Activated CD8-positive, alpha-beta T cell treated with anti-CD3 and anti-CD28 coated beads, Interleukin-2, amount 10 ng/mL, durations not matched to agents 7 days and 5 days (primary cell): Measurements from ENCODE around the gene ASS1. TPM values are rescaled to one million over a fixed set of nuclear protein-coding genes. Genes with fewer than 3 reads are reported as not detected.

ENCODE experiments used
- ATAC-seq: fragments of 150-1000 bp; cut with Tn5 transposase; one replicate; pipeline ENCODE4 v1.10.0; 2021; ENCODE audit warnings: moderate library complexity
- CTCF ChIA-PET: fragments of 350-600 bp; sonication (Branson Sonifier 250); formaldehyde crosslinking; loops from one replicate; lab custom pipeline; 2021; ENCODE audit warnings: antibody characterized with exemption; lab: Charles Lee
- POLR2A ChIA-PET: fragments of 350-600 bp; sonication (Branson Sonifier 250); formaldehyde crosslinking; loops from one replicate; lab custom pipeline; 2021; ENCODE audit warnings: antibody characterized with exemption; lab: Charles Lee
- DNase-seq: peaks from one replicate; pipeline ENCODE4 v3.0.0-alpha.2; 2020
- H3K27ac Mint-ChIP-seq: one replicate; pipeline ENCODE4 v1.8.0; 2021; ENCODE audit warnings: mild to moderate bottlenecking, mixed read lengths
- H3K27me3 Mint-ChIP-seq: one replicate; pipeline ENCODE4 v1.8.0; 2021; ENCODE audit warnings: low read depth, mixed read lengths
- H3K36me3 Mint-ChIP-seq: one replicate; pipeline ENCODE4 v1.8.0; 2021; ENCODE audit warnings: low read depth, mixed read lengths
- H3K4me1 Mint-ChIP-seq: one replicate; pipeline ENCODE4 v1.8.0; 2021; ENCODE audit warnings: low read depth, mixed read lengths
- H3K4me3 Mint-ChIP-seq: one replicate; pipeline ENCODE4 v1.8.0; 2021; ENCODE audit warnings: mild to moderate bottlenecking, mixed read lengths
- H3K9me3 Mint-ChIP-seq: one replicate; pipeline ENCODE4 v1.8.0; 2022; ENCODE audit warnings: mixed read lengths; ENCODE audit not compliant: insufficient read depth
- total RNA-seq, 2 experiments: library from RNA; stranded (reverse); gene quantifications; one replicate each; pipeline ENCODE4 v1.2.3, GENCODE V29; 2021

The ASS1 gene
- total RNA-seq, 2 experiments from 2014 or later, result 1.8 to 3.1 TPM

DNA sequence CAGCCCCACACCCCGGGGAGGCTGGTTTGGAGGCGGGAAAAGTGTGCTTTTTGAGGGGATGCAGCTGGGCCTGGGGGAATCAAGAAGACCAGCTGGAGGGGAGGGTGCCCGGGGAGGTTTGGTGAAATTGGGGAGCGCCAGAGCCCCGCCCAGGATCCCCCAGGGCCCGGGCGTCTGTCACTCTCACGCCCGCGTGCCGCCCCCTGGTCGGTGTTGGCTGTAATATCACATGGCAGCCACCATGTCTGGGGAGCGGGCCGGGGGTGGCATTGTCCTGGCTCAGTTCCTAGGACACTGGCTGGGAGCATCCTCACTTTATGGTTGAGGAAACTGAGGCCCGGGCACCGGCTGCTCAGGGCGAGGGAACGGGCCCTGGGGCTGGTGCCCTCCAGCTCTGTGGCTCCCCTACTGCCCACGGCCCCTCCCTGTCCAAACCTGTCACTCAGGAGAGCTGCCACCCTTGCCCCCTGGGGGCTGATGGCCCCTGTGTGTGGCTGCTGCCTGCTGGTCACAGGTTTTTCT lies 27.5 kb downstream of the ASS1 start:
- CTCF ChIA-PET, result no interaction called here

DNA sequence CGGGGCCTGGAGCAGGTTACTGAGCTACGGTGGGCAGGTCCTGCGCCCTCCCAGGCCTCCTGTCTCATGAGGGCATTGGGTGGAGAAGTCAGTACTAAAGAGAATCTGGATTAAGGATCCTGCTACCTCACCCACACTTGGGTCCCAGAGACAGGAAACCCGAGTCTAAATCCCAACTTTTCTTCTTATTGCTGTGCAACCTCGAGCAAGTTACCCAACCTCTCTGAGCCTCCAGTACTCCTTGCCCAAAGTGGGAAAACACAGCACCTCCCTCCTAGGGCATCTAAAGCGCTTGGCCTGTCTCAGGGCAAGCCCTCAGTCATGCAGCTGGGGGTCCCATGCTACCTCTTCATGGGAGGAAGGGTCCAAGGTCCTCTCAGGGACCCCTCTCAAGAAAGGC lies 28.2 kb downstream of the ASS1 start:
- H3K27ac Mint-ChIP-seq, result no peak overlapping the region
- no peak for DNase-seq
- ChIA-PET CTCF (no interaction called here), POLR2A (no interaction called here)
- no peak for ATAC-seq
- H3K4me1 Mint-ChIP-seq, result no peaks in the 10 kb centered on the region
- H3K27me3 Mint-ChIP-seq, result peaks cover 16% of the 10 kb centered on the region
- H3K4me3 Mint-ChIP-seq, result no peak overlapping the region
- H3K36me3 Mint-ChIP-seq, result no peaks in the 10 kb centered on the region
- H3K9me3 Mint-ChIP-seq, result no peaks in the 10 kb centered on the region

More for the DNA sequence above, 27.5 kb downstream of the ASS1 start:
- Mint-ChIP-seq H3K9me3 (no peaks in the 10 kb centered on the region), H3K27me3 (peaks cover 23% of the 10 kb centered on the region), H3K27ac (no peak overlapping the region), H3K4me1 (no peaks in the 10 kb centered on the region), H3K36me3 (no peaks in the 10 kb centered on the region), H3K4me3 (no peak overlapping the region)
- POLR2A ChIA-PET, result no interaction called here
- DNase-seq (no peak), ATAC-seq (no peak)

DNA sequence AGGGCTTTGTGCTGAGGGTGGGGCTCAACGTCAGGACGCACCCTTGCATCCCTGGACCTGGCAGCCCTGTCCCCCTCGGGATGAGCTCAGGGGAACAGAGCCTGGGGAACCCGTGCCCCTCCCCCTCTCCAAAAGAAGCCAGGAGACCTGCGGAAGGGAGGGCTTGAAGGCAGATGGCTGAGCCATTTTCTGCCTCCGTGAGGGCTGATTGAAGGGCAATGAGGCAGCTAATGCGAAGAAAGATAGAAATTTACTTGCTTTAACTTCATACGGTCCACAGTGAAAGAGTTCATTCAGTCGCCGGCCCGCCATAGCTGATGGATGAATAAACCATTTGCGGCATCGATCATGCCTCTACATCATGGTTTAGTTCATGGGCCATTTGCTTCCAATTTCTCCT lies 28.8 kb downstream of the ASS1 start:
- no peaks in the 10 kb centered on the region for H3K36me3 Mint-ChIP-seq
- ChIA-PET CTCF (no interaction called here), POLR2A (no interaction called here)
- H3K27me3 Mint-ChIP-seq, result peaks cover 13% of the 10 kb centered on the region
- no peaks in the 10 kb centered on the region for H3K4me1 Mint-ChIP-seq
- no peak for DNase-seq
- H3K9me3 Mint-ChIP-seq, result no peaks in the 10 kb centered on the region
- no peak overlapping the region for H3K27ac Mint-ChIP-seq
- no peak overlapping the region for H3K4me3 Mint-ChIP-seq
- no peak for ATAC-seq

DNA sequence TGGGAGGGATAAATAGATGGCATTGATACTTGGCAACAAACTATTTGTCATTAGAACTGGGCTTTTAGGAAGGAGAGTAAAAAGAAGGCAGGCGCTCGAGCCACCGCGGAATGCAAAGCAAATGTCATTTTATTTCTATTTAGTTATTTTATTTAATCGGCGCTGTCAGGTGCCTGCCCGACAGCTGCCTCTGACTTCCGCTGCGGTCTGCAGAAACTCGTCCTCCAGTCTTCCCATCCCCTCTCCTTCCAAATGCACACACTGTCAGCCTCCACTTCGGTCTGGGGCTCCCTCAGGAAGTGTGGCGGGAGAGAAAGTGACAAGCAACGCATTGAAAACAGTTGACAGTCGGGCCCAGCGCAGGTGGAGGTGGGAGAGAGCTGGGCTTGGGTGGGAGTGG lies 29.3 kb downstream of the ASS1 start:
- POLR2A ChIA-PET, result no interaction called here
- Mint-ChIP-seq H3K27me3 (peaks cover 8% of the 10 kb centered on the region), H3K9me3 (no peaks in the 10 kb centered on the region), H3K4me3 (no peak overlapping the region), H3K27ac (no peak overlapping the region), H3K36me3 (no peaks in the 10 kb centered on the region), H3K4me1 (no peaks in the 10 kb centered on the region)
- no peak for DNase-seq
- no peak for ATAC-seq
- CTCF ChIA-PET, result interaction anchor here (1.2 kb wide), 1 partner anchor 14 kb away, joined by 4 read pairs; no protein-coding TSS in a partner anchor

DNA sequence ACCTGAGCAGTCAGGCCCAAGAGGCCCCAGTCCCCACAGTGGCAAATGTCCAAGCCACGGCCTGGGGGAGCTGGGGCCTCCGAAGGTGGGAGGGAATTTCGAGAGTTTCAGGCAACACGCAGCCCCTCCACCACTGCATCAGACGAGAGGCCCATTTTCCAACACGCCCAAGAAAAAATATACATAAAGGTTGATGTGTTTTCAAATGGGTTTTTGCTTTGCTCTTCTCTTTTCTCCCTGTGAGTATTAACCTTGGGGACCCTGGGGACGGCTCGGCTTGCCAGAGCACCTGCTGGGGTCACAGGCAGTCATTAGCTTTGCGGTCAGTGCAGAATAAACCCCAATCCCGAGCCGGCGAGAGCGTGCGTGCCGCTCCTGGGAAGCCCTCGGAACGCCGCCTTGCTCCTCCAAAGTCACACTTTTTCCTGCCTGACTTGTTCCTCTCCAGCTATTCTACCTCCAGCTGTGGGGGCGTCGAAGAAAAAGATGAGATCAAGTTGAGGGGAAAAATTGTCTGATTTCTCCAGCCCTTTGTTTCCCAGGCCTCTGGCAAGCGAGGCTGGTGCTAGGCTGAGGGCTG lies 31.5 kb downstream of the ASS1 start:
- ATAC-seq, result no peak
- DNase-seq, result no peak
- ChIA-PET CTCF (interaction anchor here (1.6 kb wide), 1 partner anchor 206 kb away, joined by 4 read pairs; no protein-coding TSS in a partner anchor), POLR2A (no interaction called here)
- no peak overlapping the region for H3K27ac Mint-ChIP-seq
- H3K36me3 Mint-ChIP-seq, result no peaks in the 10 kb centered on the region
- no peaks in the 10 kb centered on the region for H3K9me3 Mint-ChIP-seq
- peaks cover 5% of the 10 kb centered on the region for H3K27me3 Mint-ChIP-seq
- H3K4me1 Mint-ChIP-seq, result no peaks in the 10 kb centered on the region
- H3K4me3 Mint-ChIP-seq, result no peak overlapping the region

DNA sequence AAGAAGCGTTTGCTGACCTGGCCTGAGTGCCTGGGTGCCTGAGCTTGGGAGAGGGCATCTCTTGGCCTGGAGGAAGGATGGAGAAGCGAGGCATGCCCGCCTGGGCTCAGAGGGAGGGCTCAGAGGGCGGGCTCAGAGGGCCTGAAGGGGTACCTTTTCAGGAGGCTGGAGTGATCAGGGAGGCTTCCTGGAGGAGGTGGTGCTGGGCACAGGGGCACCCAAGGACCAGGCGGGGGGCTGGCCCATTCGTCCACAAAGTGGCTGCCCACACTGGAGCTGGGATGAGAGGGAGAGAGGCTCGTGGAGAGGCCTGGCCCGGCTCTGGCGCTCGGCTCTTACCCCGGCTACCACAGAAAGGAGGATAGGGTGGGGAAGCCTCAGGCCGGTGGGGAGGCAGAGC lies 32.8 kb downstream of the ASS1 start:
- Mint-ChIP-seq H3K4me1 (no peaks in the 10 kb centered on the region), H3K4me3 (no peak overlapping the region), H3K36me3 (no peaks in the 10 kb centered on the region), H3K27me3 (peaks cover 6% of the 10 kb centered on the region), H3K9me3 (no peaks in the 10 kb centered on the region), H3K27ac (no peak overlapping the region)
- DNase-seq, result no peak
- ChIA-PET CTCF (no interaction called here), POLR2A (interaction anchor here (0.7 kb wide), 1 partner anchor 9 kb away, joined by 3 read pairs; no protein-coding TSS in a partner anchor)
- ATAC-seq, result no peak

DNA sequence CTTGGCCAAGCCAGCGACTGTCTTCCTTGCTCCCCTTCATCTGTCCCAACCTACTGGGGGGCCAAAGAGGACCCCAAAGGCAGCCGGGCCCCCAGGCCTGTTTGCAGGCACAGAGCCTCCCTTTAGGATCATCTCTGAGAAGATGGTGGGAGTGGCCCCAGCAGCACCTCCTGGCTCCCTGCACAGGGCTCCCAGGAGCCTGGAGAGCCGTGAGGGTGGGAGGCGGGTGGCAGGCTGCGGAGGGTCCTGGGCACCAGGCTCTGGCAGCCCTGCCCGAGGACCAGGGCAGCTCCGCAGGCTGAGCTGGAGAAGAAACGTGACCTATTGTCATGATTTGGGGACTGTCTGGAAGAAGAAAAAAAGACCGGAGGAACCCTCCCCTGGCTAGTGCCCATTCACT lies 33.4 kb downstream of the ASS1 start:
- POLR2A ChIA-PET, result no interaction called here
- no peaks in the 10 kb centered on the region for H3K36me3 Mint-ChIP-seq
- no peaks in the 10 kb centered on the region for H3K9me3 Mint-ChIP-seq
- DNase-seq, result no peak
- no peaks in the 10 kb centered on the region for H3K4me1 Mint-ChIP-seq
- CTCF ChIA-PET, result no interaction called here
- no peak overlapping the region for H3K4me3 Mint-ChIP-seq
- H3K27me3 Mint-ChIP-seq, result peaks cover 12% of the 10 kb centered on the region
- no peak for ATAC-seq
- no peak overlapping the region for H3K27ac Mint-ChIP-seq

DNA sequence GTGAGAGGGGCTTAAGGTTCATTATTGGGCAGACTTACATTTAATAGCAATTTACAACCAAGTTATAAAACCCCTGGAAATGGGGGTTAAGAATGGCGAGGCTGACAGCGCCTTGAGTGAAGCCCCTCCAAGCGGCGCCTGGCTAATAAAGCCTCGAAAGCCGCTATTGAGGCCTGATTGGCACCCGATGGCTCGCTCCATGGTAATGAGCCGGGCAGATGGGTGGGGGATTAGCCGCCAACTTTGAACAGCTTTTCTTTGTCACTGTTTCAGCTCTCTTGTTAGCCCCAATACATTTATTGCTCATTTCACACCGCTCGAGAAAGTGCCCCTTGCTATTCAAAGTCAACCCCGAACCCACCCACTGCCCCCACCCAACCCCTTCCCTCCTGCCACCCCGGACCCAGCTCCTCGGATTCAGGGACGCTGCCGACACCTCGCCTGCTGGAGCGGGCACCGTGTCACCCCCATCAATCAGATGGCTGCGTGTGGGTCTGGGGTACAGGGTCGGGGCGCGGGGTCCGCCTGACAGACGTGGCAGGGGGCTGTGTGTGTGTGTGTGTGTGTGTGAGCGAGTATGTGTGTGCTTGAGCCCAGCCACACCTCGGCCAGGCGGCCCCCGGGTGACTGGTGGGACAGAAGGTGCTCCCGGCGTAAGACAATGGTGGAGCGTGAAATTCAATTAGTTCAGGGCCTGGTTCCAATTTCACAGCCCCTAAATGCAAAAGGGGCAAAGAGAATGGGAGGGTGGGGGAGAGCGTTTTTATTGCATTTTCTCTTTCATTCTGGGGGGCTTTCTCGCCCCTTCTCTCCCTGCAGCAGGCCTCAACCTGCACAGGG lies 34.2 kb downstream of the ASS1 start:
- Mint-ChIP-seq H3K9me3 (no peaks in the 10 kb centered on the region), H3K36me3 (no peaks in the 10 kb centered on the region)

DNA sequence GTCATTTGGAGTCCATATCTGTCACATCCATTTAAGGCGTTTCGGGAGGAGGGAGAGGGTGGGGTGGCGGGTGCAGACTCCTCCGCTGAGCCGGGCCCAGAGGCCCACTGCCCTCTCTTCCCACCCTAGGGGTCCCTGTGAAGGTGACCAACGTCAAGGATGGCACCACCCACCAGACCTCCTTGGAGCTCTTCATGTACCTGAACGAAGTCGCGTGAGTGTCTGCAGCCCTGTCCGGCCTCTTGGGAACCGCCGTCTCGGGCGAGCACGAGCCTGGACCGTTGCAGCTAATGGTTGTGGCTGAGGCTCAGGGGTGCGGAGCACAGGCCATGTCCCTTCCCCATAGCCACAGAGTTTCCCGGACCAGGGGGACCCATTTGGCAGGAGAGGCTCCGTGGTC lies 34.8 kb downstream of the ASS1 start:
- H3K27me3 Mint-ChIP-seq, result peaks cover 22% of the 10 kb centered on the region
- no peak for ATAC-seq
- H3K27ac Mint-ChIP-seq, result no peak overlapping the region
- ChIA-PET CTCF (no interaction called here), POLR2A (no interaction called here)
- no peak overlapping the region for H3K4me3 Mint-ChIP-seq
- H3K4me1 Mint-ChIP-seq, result no peaks in the 10 kb centered on the region
- no peak for DNase-seq
- H3K9me3 Mint-ChIP-seq, result no peaks in the 10 kb centered on the region
- H3K36me3 Mint-ChIP-seq, result no peaks in the 10 kb centered on the region

More for the DNA sequence above, 34.2 kb downstream of the ASS1 start:
- no peak overlapping the region for H3K4me3 Mint-ChIP-seq
- ChIA-PET CTCF (no interaction called here), POLR2A (no interaction called here)
- H3K27ac Mint-ChIP-seq, result no peak overlapping the region
- H3K27me3 Mint-ChIP-seq, result peaks cover 18% of the 10 kb centered on the region
- DNase-seq (no peak), ATAC-seq (no peak)
- no peaks in the 10 kb centered on the region for H3K4me1 Mint-ChIP-seq

DNA sequence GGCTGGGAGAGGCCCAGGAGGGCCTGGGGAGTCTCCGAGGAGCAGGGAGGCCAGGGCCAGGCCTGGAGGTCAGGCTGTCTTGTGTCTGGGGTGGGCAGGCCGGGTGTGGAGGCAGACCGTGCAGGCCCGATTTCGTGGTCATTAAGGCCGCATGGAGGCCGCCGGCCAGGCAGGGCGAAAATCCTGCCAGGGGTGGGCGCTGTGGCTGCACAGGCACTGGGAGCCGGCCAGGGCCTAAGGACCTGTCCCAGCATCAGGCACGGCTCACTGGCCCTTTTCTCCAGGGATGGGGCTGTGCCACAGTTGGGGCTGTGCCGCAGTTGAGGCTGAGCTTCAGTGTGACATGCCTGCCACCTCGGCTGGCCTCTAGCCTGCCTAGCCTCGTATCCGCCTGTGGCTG lies 35.9 kb downstream of the ASS1 start:
- DNase-seq (no peak), ATAC-seq (no peak)
- Mint-ChIP-seq H3K9me3 (no peaks in the 10 kb centered on the region), H3K36me3 (no peaks in the 10 kb centered on the region), H3K27ac (no peak overlapping the region), H3K4me1 (no peaks in the 10 kb centered on the region), H3K4me3 (no peak overlapping the region), H3K27me3 (peaks cover 23% of the 10 kb centered on the region)
- POLR2A ChIA-PET, result no interaction called here
- CTCF ChIA-PET, result interaction anchor here (0.6 kb wide), 1 partner anchor 30 kb away, joined by 4 read pairs; no protein-coding TSS in a partner anchor

DNA sequence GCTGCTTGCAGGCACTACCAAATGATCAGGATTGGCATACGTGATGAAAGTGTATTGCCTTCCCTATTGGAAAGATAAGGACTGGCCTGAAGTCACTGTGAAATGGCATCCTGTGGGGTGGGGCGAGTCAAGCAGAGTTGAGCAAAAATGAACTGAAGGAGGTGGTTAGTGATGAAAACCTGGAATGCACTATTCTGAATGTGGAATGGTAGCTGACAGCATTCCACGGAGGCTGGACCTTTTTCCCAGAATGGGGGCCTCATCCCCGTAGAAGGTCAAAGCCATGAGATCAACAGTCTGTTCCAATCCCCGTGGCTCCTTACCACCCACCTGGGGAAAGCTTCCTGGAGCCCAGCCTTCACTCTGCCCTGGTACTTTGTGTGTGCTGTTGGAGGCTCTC lies 37.7 kb downstream of the ASS1 start:
- H3K27me3 Mint-ChIP-seq, result peaks cover 25% of the 10 kb centered on the region
- ATAC-seq (no peak), DNase-seq (no peak)
- no peaks in the 10 kb centered on the region for H3K36me3 Mint-ChIP-seq
- H3K4me3 Mint-ChIP-seq, result no peak overlapping the region
- no peaks in the 10 kb centered on the region for H3K4me1 Mint-ChIP-seq
- ChIA-PET CTCF (no interaction called here), POLR2A (no interaction called here)
- no peak overlapping the region for H3K27ac Mint-ChIP-seq
- no peaks in the 10 kb centered on the region for H3K9me3 Mint-ChIP-seq

DNA sequence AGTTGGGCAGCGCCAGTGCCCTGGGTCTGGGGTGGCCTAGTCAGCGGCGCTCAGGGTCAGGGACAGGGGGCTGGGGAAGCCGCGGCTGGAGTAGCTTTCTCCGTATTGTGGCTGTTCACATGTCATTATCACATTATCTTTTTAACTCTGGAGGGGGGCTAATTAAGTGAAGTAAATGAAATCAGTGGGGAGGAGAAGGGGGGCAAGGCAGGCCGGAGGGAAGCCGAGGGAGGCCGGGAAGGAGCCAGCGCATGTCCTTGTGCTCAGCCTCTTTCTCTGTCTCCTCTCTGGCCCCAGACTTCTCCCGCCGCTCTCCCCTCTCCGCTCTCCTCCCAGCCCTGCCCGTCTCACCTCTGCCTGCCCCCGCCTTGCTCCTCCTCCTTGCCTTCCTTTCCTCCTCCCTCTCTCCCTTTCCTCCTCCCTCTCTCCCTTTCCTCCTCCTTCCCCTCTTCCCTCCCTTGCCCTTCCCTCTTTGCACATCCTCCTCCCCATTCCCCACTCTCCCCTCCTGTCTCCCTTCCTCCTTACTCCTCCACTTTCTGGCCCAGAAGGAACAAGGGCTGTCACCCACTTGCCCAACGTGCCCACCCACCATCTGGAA lies 38.7 kb downstream of the ASS1 start:
- H3K4me3 Mint-ChIP-seq, result no peak overlapping the region
- no peak for DNase-seq
- H3K27me3 Mint-ChIP-seq, result peaks cover 25% of the 10 kb centered on the region
- ATAC-seq, result no peak
- CTCF ChIA-PET, result no interaction called here
- no peaks in the 10 kb centered on the region for H3K36me3 Mint-ChIP-seq
- no peaks in the 10 kb centered on the region for H3K4me1 Mint-ChIP-seq
- no peaks in the 10 kb centered on the region for H3K9me3 Mint-ChIP-seq
- H3K27ac Mint-ChIP-seq, result no peak overlapping the region
- POLR2A ChIA-PET, result no interaction called here
